Measurements from ENCODE around the gene WDR75. TPM values are rescaled to one million over a fixed set of nuclear protein-coding genes. Genes with fewer than 3 reads are reported as not detected.

WDR75 gene
- polyA plus RNA-seq, 5 donors, result 44.9 to 73.7 (median 58.7) TPM

DNA sequence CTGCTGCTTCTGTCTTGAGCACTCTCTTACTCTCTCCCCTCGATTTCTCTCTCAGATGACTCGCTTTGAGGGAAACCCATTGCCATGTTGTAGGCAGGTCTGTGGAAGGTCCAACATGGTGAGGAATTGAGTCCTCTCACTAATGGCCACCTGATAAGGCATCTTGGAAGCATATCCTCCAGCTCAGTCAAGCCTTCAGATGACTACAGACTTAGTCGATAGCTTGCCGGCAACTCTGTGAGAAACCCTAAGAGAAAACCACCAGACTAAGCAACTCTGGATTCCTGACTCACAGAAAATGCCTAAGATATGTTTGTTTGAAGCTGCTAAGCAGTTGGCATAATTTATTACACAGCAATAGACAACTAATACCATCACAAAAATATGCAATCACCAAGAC, 51.2 kb downstream of the WDR75 start:
- no peak for DNase-seq

DNA sequence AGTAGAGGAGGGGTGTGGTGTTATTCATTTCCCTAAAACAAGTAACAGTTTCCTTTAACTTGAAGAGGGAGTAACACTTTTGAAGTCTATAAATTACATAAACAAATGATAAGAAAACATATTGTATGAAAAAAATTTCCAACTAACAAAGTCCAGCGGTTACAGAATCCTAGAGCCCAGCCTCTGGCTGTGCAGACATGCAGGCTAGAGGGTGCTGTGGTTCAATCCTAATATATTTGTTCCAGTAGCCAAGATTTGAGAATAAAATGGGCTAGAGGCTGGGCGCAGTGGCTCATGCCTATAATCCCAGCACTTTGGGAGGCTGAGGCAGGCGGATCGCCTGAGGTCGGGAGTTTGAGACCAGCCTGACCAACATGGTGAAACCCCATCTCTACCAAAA, 56.9 kb downstream of the WDR75 start:
- DNase-seq, result peak; percentile 27 to 43

DNA sequence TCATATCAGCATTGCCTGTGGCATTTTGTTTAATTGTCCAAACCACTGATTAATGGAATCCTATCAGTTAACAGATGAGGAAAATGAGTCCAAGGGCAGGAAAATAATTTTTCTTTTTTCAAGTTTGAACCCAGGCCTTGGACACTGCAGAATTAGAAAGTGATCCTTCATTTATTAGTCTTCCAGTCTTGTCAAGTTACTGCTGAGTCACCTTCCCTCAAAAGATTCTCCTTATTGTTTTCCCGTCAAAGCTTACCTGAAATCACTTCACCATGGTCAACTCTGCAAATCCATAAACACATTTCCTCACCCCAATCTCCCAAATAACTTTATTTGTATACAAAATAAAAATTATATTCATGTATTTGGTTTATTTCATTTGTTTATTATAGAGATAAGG, 57.9 kb downstream of the WDR75 start:
- DNase-seq, result no peak

DNA sequence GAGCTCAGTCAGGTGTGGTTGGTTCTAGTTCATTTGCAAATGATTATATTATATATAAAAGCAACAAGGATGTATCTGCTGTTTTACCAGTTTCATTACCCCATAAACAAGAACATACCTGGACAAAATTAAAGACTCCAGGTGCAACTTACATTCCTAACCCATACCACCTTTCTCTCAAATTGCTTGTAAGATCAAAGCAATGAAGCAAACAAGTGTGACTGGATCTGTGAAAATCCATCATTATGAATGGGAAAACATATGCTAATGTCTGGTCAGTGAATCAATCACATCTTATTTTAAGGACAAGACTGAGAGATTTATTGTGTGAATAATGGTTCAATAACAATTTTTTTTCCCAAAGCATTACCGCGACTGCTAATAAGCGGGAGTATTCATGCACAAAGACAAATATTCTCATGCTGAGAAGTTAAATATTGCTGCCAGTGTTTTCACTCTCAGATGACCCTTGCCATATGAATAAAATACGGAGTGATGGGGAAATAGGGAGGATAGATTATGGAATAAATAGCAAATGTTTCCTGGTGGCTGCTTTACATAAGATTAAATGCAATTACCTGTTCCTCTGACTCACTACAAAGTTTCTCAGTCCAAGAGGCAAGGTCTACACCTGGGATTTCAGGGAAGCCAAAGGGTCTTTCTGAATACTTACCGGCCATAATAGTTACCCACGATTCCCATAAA, 59.3 kb downstream of the WDR75 start:
- no peak for DNase-seq

DNA sequence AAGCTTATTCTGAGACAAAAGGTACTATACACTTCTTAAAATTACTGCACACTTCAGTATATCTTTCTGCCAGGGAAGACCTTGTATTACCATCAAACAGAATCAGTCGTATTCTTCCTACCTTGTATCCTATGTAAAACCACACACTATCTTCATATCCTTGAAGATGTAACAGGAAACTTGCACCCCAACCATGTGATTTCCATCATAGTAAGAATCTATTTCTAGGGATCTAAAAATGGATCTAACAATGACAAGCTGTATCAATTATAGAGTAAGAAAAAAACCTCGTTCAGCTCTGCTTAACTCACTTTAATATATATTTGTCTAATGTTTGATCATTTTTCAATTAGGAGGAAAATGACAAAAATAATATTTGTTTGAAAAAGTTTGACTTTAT, 60.2 kb downstream of the WDR75 start:
- no peak for DNase-seq

DNA sequence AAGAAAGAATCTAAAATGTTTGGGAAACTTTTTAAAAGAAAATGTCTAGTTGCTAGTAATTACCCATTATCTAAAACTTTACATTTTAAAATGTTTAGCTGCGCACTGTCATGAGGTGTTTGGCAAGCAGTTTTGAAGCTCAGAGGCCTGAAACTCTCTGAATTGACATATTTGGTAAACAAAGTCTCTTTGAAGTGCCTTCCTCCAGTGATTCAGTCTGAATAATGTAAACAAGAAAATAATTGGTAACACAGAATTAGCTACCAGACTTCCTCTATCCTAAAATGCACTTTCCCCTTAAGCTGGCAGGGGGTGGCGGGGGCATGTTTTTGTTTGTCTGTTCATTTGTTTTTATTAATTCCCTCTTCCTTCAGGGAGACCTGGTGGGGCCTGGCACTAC, 61.4 kb downstream of the WDR75 start:
- DNase-seq, result no peak

DNA sequence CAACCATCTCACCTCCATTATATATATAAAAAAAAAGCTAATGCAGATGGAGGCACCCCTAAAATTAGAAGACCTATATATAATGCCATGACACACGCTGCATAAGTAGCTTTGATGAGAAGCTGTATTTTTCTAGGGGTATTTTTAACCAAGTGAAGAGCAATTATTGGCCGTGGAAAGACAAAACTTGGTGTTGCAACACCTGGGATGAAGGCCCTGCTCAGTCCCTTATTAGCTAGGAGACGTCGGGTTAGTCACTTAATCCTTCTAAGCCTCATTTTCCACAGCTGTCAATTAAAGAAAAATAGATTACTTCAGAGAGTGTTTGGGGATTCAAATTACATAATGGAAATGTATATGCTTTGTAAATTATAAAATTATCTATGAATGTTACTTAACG, 63.0 kb downstream of the WDR75 start:
- DNase-seq, result no peak

DNA sequence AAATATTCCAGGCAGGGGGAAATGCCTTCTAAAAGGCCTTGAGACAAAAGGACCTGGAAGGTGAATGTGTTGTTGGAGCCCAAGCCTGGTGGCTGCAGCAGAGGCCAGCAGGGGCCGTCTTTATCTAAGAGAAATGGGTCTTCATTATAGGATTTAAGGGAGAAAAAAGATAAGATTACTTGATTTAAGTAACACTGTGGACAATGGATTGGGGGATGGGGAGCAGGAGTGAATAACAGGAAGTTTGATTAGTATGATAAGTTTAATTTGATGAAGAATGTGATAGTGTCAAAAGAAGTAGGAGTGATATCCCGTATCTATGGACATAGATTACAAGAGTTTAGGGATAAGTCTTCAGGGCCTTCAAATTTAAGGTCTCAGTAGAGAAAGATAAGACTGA, 64.2 kb downstream of the WDR75 start:
- no peak for DNase-seq

DNA sequence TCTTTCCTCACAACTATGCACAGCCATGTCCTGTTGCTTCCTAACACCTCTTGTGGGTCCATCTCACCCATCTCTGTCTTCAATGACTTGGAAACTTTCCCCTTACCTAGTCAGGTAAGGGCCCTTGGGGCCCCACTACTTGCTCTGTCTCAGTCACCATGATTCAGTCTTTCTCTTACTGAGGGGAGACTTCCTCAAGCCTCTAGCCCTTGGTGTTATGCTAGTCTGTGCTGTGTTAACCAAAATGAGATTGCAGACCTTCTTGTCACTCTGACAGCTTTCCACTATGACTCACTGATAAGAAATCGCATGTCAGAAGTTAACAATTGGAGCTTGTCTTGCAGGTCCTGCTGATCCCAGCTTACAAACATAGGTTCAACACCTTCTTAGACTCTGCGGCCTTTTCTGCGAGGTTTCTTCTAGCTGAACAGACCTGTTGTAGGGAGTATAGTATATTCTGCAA, 65.3 kb downstream of the WDR75 start:
- no peak for DNase-seq

DNA sequence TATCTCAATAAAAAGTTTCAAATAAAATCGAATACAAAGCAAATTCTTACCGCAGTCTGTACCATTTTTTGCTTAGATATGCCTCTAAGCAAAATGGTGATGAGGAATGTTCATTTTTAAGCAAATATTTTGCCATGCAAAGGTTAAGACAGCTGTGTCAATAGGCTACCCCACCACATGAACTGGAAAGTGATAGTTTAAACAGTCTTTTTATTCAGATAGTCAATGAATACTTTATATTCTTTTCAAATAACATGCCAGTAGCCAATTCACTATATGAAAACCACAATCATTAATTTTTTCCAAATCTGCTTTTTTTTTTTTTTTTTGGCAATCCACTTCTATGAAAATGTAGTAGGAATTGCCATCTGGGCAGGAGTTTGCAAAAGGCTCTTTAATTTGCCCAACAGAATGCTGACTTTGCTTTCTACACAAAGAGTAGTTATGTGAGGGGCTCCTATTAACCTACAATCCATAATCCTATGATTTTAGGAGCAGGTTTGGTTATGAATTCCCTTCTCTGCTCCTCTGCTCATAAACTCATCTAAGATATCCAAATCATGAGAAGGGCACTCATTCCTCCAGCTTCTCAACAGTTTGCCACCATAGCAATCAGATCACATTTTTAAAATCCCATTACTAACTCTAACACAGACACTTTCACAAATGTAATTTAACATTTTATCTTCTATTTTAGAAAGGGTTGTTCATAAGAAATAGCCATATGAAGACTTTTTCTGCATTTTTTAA, 70.1 kb downstream of the WDR75 start:
- DNase-seq, result no peak

DNA sequence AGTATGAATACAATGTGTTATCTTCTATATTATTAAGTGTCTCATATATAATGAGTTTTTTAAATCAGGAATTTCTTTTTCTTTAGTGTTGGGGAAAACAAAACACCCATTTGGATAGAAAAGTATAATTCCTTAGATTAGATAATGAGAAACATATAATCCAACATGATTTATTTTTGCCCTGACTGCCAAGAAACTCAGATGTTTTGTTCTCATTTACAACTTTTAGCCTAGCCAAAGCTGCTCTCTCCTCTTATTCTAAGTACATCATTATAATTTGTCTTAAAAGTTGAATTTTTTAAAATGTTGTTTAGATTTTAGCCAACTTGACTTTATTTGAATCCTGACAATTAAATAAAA, 70.7 kb downstream of the WDR75 start:
- DNase-seq, result no peak

DNA sequence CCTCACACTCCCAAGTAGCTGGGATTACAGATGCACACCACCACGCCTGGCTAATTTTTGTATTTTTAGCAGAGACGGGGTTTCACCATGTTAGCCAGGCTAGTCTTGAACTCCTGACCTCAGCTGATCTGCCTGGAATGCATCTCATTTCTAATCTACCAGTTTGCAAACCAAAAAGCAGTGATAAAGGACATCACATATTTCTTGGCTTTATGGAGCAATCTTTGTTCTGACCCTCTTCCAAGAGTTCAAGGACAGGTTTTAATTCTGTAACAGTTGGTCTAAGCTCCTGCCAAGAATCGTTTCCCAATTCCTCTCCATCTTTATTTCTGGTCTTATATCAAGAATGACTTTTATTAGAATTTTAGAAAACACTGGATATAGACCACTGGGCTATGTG, 71.6 kb downstream of the WDR75 start:
- DNase-seq, result no peak

DNA sequence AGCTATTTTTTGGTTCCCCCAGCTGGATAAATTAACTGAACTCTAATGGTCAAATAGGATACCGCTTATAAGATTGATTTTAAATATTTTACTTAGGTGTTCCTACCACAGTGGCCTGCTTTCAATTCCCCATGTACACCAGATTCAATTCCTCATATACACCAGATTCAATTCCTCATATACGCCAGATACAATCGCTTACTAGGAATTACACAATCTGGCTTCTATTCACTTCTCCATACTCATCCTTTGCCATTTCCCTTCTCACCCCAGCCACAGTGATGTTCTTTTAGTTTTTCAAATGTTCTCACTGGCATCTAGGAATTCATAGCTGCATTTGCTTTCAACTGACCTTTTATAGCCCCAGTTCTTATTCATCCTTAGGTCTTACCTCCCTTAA, 72.8 kb downstream of the WDR75 start:
- DNase-seq, result no peak

DNA sequence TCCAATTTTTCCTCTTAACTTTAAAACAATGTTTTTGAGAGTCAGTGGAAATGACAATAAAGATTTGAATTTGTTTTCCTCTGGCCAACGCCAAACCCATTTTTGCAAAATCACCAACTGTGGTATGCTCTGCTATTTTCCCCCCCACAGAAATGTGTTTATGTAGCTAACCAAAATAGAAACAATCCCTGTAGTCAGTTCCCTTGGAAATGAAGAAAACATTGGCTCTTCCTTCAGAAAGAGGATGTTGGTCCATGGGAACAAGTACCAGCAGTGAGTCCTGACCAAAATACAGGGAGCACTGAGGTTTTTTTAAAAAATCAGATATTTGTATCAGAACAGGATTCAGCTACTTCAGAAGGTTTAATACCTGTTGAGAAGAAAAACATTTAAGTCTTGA, 74.0 kb downstream of the WDR75 start:
- DNase-seq, result no peak

DNA sequence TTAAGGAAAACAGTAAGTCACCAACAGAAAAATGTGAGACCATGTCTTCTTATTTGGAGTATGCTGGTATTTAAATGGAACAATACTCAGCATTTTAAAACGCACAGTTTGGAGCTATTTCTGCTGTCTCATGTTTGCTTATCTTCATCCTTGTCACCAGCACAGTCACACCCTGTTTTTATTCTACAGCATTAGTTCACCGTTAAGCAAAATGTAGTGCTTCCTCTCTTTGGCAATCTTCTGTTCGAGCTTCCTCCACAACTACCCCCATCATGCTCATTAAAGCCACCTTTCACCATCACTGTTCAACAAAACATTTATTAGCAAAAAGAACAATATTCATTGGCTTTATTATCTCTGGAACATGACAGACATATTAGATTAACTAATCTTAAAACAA, 75.3 kb downstream of the WDR75 start:
- no peak for DNase-seq

DNA sequence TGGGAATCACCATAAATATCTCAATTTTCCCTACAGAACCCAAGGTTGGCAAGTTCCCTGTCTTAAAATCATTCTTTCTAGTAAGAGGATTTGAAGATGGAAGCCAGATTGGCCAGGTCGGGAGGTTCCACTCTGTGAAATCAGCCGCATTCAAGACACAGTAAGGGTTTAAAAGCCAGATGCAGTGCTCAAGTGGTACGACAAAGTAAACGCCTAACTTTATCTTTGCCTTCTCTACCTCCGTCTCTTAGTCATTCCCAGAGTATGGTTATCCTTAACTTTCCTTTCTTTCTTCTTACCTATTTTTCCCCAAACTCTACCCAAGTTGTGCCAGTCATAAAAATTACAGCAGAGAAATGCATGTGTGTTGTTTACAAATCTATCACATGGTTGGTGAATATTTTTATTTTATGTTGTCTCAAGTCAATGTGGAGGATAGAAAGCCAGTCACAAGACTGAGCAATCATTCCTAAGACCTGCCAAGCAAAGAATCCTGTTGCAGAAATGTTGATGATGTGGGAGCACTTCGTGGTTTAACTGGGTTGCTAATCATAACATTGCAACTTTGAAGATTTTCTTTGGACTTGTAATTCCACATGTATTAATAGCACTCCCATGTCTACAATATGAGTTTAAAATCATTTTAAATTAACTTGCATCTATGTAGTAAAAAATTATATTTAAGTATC, 76.7 kb downstream of the WDR75 start:
- DNase-seq, result no peak

DNA sequence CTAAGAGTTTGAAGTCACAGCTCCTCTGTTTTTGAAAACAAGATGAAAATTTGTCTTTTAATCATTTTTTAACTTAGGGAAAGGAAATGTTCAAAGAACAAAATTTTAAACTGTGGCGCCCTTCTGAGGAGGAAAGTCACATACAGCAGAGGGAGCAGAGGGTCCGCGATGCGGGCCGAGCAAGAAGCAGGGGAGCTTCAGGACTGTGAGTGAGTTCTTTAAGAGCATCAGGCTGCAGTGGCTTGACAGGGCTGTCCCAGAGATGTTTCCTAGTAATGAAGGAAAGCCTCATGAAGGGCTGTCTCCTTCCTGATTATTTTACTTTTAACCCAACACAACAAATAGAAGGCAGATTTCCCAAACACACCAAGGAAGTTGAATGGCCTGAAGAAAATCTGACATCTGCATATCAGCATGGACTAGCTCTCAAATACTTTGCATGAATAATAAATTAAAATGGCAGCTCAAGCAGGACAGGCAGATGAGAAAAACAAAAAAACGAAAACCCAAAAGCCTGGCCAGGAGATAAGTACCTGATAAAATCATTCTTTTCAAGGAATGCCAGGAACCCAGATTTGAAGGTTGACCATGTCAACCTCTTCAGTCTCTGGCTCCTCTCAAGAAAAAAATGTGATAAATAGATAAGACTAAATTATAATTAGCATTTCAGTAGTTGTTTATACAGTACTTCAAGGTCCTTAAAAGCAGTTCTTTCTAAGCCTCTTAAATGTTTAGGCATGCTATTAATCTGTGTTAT, 78.5 kb downstream of the WDR75 start:
- no peak for DNase-seq

DNA sequence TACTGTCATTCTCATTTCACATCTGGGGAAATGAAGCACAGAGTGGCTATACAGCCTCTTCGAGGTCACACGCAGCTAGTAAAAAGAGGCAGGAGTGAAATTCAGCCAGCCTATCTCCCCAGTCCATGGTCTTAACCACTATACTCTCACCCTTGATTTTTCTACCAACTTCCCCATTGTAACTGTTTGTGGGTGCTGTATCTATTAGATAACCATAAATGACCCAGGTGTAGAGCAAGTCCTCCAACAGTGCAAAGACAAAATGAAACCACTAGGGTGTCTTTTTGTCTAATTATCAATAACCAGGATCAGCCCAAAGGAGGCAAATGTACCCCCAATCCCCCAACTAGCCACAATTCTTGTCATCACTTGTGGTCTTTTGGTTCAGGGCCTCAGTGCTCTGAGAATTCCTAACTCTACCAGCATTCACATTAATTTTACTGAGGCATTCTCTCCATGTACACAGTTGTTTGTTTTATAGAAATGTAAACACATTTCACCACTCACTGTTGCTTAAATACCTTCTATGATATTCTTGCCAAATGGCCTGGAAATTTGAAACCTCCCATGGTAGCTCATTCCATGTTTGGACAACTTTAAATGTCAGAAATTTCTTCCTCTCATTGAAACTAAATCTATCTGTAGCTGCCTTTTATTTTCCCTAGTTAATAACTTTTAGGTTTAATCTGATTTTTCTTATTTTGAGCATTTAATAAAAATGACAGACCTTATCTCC, 80.6 kb downstream of the WDR75 start:
- DNase-seq, result no peak

DNA sequence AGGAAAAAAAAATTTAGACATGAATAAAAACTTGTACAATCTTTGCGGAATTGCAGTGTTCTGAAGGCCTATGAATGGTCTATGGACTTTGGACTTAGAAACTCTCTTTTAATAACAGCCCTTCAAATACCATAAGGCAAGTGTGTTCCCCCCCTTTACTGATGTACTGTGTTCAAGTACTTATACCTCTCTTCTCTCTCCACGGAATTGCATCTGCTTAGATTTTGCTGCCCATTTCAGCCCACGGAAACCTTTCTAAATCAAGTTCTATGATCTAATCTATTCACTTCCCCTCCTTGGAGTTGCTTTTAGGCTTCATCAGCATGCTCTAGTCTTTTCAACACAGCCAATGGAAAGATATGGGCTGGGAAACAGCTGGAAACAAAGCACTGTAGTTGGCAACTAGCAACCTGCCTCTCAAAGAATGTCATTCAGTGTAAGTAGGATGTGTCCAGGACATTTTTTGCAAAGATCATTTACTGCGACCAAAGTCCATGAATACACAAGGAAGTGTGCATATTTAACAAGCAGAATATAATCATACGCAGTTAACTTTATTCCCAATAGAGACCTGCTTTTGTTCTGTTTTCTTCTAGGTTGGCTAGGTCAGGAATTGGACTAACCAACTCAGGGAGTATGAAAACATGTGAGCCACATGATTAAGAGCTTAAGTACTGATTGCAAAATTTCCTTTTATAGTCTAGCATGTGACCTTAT, 81.3 kb downstream of the WDR75 start:
- no peak for DNase-seq

DNA sequence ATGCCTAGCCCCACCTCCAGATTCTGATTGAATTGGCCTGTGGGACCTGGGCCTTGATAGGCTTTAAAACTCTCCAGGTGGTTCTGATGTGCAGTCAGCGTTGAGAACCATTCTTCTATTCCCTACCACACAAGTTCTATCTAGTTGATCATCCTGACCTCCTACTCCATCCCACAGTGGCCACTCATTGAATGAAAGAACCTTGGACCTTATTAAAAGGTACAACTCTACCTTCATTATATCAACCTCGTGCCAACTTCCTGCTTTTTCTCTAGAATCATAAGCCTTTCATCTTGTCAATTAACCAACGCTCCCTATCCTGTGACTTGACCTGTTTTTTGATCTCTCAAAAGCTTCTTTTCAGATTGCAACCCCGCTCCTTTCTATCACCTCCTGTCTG, 83.5 kb downstream of the WDR75 start:
- no peak for DNase-seq

All from right lung (tissue), 5 donors.